ENCODE results near the gene STEAP1. TPM values are rescaled to one million over a fixed set of nuclear protein-coding genes. Genes with fewer than 3 reads are reported as not detected.

STEAP1 gene
- total RNA-seq, 1 experiment from 2014 or later = 4.1 TPM

- no peak overlapping the region for H4K5ac ChIP-seq (ENCODE audit: insufficient read length, low read depth, low read length)
- no peak overlapping the region for H2BK120ac ChIP-seq (ENCODE audit: low read depth, low read length, poor library complexity, severe bottlenecking)
- H3K18ac ChIP-seq (ENCODE audit: insufficient read length, low read depth, low read length) = no peak overlapping the region
- WGBS (ENCODE audit: extremely low coverage, insufficient read length, low lambda C conversion rate) = no CpG with 5 or more reads among the region's 1 CpG
- H3K79me2 ChIP-seq (ENCODE audit: insufficient read depth, low read length) = no peaks in the 10 kb centered on the region
- no peak for TF ChIP-seq CTCF (conservative IDR thresholded peaks at IDR 0.05)
- H3K4me1 ChIP-seq (ENCODE audit: insufficient read depth, low read length) = no peaks in the 10 kb centered on the region
- Mint-ChIP-seq H3K27ac (no peak overlapping the region), H3K27me3 (ENCODE audit: low read depth) (no peaks in the 10 kb centered on the region), H3K36me3 (ENCODE audit: insufficient read depth in 1 of 3, low read depth in 3 of 3) (peaks cover 0 to 1% (median 0%) of the 10 kb centered on the region in 3 experiments; a peak in 2 of 7 replicates), H3K4me3 (no peak overlapping the region), H3K9me3 (peaks cover 0 to 5% of the 10 kb centered on the region in 2 experiments; a peak in 1 of 5 replicates), H3K4me1 (peaks cover 7 to 8% of the 10 kb centered on the region in 2 experiments)
- H3K27ac ChIP-seq (ENCODE audit: insufficient read length, low read depth, low read length) = no peak overlapping the region
- no peak overlapping the region for H3K4ac ChIP-seq (ENCODE audit: low read depth, low read length)
- H3K23ac ChIP-seq (ENCODE audit: insufficient read length, low read depth, low read length) = no peak overlapping the region
- no peak overlapping the region for H3T11ph ChIP-seq (ENCODE audit: low read length)
- H3K56ac ChIP-seq (ENCODE audit: insufficient read length, low read depth, low read length) = no peak overlapping the region
- H3K4me2 ChIP-seq (ENCODE audit: insufficient read depth, insufficient read length, low read length) = no peak overlapping the region
- H2BK12ac ChIP-seq (ENCODE audit: insufficient read length, low read depth, low read length) = no peak overlapping the region
- no peak overlapping the region for H3K9ac ChIP-seq (ENCODE audit: extremely low read depth, insufficient read length, low read length)
- H3K23me2 ChIP-seq (ENCODE audit: insufficient read length, low read depth, low read length, poor library complexity, severe bottlenecking) = no peaks in the 10 kb centered on the region
- no peak overlapping the region for H2BK20ac ChIP-seq (ENCODE audit: low read depth, low read length, poor library complexity, severe bottlenecking)
- no peaks in the 10 kb centered on the region for H3K27me3 ChIP-seq (ENCODE audit: insufficient read depth, low read length)
- H4K20me1 ChIP-seq (ENCODE audit: control insufficient read depth, insufficient read depth, insufficient read length) = no peaks in the 10 kb centered on the region
- no peak overlapping the region for H2BK15ac ChIP-seq (ENCODE audit: low read depth, low read length)
- no peaks in the 10 kb centered on the region for H3K9me3 ChIP-seq (ENCODE audit: control insufficient read depth, low read depth, low read length)
- H2AFZ ChIP-seq (ENCODE audit: low read length) = no peak overlapping the region
- H2AK5ac ChIP-seq (ENCODE audit: insufficient read length, low read length) = no peak overlapping the region
- no peak overlapping the region for H3K14ac ChIP-seq (ENCODE audit: insufficient read depth, low read length)
- H4K8ac ChIP-seq (replicated peaks; ENCODE audit: insufficient read length, low read depth, low read length) = no peak overlapping the region
- no peak for DNase-seq
- no peak overlapping the region for H4K91ac ChIP-seq (ENCODE audit: insufficient read length, low read depth, low read length)
- no peaks in the 10 kb centered on the region for H3K79me1 ChIP-seq (ENCODE audit: insufficient read depth, low read depth, low read length, poor library complexity, severe bottlenecking)
- H2BK5ac ChIP-seq (ENCODE audit: insufficient read length, low read length) = no peak overlapping the region
Measured at GRCh38 chr7:90176195-90176594, 21.9 kb downstream of the STEAP1 start.

Data from H9 (cell line).